Right atrium auricular region (tissue), 2 donors: ENCODE results near the gene IFNGR2. TPM values are rescaled to one million over a fixed set of nuclear protein-coding genes. Genes with fewer than 3 reads are reported as not detected.

Experiments used
- DNase-seq: peaks from one replicate; pipeline ENCODE4 v3.0.0-alpha.2; 2019; ENCODE audit warnings: low spot score
- H3K27ac ChIP-seq, 2 donors: fragments of 200-600 bp; sonication (generic); 1 replicate in 1 of 2; 2 replicates in 1 of 2; pipeline ENCODE4 v1.5.1; 2016 to 2019
- H3K27me3 ChIP-seq, 2 donors: fragments of 200-600 bp; sonication (generic); one replicate each; pipeline versions ENCODE4 v1.5.1 to v1.6.0; 2017 to 2019
- H3K36me3 ChIP-seq: fragments of 200-600 bp; sonication (generic); one replicate; pipeline ENCODE4 v1.5.1; 2016
- H3K4me1 ChIP-seq, 2 donors: fragments of 200-600 bp; sonication (generic); one replicate each; pipeline versions ENCODE4 v1.5.1 to v1.6.0; 2017 to 2019
- H3K4me3 ChIP-seq, 2 donors: fragments of 200-600 bp; sonication (generic); 1 replicate in 1 of 2; 2 replicates in 1 of 2; pipeline ENCODE4 v1.5.1; 2017 to 2019; ENCODE audit warnings: mild to moderate bottlenecking in 1 of 2, moderate library complexity in 1 of 2
- H3K9me3 ChIP-seq, 2 donors: fragments of 200-600 bp; sonication (generic); one replicate each; pipeline ENCODE4 v1.5.1; 2019
- total RNA-seq, 2 donors: library from RNA; depleted of rRNA; stranded (reverse); fragments of >200 nt; gene quantifications; one replicate each; pipeline ENCODE4 v1.1.0, GENCODE V29; 2016
- TF ChIP-seq, protein P1 (sequence below), 2 donors: fragments of 200-600 bp; sonication (generic); IDR thresholded peaks; one replicate each; pipeline ENCODE4 v1.5.1; 2019; ENCODE audit warnings: antibody characterized with exemption in 2 of 2

IFNGR2 gene
- total RNA-seq, 2 donors from 2014 or later: 40.2 to 47.3 TPM

DNA sequence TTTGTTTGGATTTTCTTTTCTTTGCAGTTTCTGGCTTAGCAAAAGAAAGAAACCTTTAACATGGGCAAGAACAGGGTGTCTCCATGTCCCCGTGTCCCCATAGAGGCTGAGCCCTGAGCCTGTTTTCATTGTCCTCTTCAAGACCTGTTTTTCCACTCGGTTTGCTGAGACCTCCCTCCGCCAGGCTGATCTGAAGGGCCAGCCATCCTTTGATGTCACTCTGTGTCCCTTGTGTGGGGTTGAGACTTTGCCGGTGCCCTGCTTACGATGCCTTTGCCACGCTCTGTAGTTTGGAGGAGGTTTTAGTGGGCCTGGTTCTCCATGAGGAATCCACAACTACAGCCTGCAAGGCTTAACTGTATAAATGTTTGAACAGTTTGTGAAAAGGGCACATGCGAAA is 23.8 kb downstream of the IFNGR2 start:
- no peak overlapping the region for H3K27ac ChIP-seq
- H3K4me1 ChIP-seq: peaks cover 0 to 4% of the 10 kb centered on the region in 2 donors
- no peak overlapping the region for H3K4me3 ChIP-seq
- TF ChIP-seq, protein P1, sequence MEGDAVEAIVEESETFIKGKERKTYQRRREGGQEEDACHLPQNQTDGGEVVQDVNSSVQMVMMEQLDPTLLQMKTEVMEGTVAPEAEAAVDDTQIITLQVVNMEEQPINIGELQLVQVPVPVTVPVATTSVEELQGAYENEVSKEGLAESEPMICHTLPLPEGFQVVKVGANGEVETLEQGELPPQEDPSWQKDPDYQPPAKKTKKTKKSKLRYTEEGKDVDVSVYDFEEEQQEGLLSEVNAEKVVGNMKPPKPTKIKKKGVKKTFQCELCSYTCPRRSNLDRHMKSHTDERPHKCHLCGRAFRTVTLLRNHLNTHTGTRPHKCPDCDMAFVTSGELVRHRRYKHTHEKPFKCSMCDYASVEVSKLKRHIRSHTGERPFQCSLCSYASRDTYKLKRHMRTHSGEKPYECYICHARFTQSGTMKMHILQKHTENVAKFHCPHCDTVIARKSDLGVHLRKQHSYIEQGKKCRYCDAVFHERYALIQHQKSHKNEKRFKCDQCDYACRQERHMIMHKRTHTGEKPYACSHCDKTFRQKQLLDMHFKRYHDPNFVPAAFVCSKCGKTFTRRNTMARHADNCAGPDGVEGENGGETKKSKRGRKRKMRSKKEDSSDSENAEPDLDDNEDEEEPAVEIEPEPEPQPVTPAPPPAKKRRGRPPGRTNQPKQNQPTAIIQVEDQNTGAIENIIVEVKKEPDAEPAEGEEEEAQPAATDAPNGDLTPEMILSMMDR (IDR thresholded peaks at IDR 0.05): no peak
- no peak for DNase-seq
- no peaks in the 10 kb centered on the region for H3K9me3 ChIP-seq
- no peaks in the 10 kb centered on the region for H3K27me3 ChIP-seq
- peaks cover 76% of the 10 kb centered on the region for H3K36me3 ChIP-seq

DNA sequence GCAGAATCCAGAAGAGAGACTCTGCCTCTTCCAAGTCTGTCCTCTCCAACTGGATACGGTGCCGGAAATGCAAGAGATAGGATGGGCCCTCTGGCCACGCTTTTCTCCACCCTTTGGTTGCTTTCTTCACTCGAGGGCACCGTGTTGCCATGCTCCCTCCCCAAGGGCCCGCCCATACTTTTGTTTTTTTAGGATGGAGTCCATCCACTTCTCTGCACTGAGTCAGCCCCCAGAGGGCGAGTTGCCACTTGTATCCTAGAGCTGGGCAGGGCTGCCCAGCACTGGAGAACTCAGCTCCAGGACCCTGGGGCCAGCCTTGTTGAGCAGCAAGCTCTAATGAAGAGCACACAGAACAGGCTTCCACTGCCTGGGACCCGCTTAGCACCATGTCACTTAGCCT is 25.5 kb downstream of the IFNGR2 start:
- Histone ChIP-seq H3K4me1 (peaks cover 0 to 5% of the 10 kb centered on the region in 2 donors), H3K27me3 (no peaks in the 10 kb centered on the region), H3K36me3 (peaks cover 83% of the 10 kb centered on the region), H3K27ac (no peak overlapping the region), H3K9me3 (no peaks in the 10 kb centered on the region), H3K4me3 (no peak overlapping the region)
- DNase-seq: no peak
- TF ChIP-seq, protein P1 (IDR thresholded peaks at IDR 0.05): no peak

DNA sequence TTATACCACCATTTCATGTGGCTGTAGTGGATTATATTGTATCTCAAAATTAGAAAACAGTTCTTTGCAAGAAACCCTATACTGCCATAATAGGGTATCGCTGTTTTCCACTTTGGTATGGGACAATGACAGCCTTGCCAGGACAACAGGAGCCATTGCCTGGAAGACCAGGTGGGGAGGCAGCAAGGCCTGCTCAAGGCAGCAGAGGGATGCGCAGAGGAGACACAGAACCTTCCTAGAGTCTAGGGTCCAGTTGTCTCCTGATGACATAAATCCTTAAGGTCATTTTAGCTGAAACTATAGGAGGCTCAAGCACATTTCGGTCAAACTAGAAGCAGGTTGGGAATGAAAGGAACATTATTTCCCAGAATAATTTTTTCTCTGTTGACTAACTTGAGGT is 27.6 kb downstream of the IFNGR2 start:
- peaks cover 79% of the 10 kb centered on the region for H3K36me3 ChIP-seq
- TF ChIP-seq, protein P1 (IDR thresholded peaks at IDR 0.05): no peak
- H3K4me1 ChIP-seq: peaks cover 0 to 22% of the 10 kb centered on the region in 2 donors
- no peak overlapping the region for H3K4me3 ChIP-seq
- no peaks in the 10 kb centered on the region for H3K27me3 ChIP-seq
- no peak overlapping the region for H3K27ac ChIP-seq
- no peak for DNase-seq
- no peaks in the 10 kb centered on the region for H3K9me3 ChIP-seq

DNA sequence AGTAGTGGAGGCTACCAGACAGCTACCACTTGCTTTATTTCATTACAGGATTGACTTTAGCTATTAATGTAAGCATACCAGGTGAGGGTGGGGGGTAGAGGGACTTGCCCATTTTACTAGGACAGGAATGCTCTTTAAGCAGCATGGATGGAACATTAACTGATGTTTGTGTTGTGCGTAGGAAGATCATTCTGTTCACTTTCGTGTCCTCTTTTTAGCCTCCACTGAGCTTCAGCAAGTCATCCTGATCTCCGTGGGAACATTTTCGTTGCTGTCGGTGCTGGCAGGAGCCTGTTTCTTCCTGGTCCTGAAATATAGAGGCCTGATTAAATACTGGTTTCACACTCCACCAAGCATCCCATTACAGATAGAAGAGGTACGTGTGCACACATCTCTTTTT is 29.3 kb downstream of the IFNGR2 start:
- DNase-seq: no peak
- Histone ChIP-seq H3K4me1 (peaks cover 0 to 22% of the 10 kb centered on the region in 2 donors), H3K27me3 (no peaks in the 10 kb centered on the region), H3K36me3 (peaks cover 79% of the 10 kb centered on the region), H3K9me3 (no peaks in the 10 kb centered on the region), H3K27ac (no peak overlapping the region), H3K4me3 (no peak overlapping the region)
- TF ChIP-seq, protein P1 (IDR thresholded peaks at IDR 0.05): no peak

DNA sequence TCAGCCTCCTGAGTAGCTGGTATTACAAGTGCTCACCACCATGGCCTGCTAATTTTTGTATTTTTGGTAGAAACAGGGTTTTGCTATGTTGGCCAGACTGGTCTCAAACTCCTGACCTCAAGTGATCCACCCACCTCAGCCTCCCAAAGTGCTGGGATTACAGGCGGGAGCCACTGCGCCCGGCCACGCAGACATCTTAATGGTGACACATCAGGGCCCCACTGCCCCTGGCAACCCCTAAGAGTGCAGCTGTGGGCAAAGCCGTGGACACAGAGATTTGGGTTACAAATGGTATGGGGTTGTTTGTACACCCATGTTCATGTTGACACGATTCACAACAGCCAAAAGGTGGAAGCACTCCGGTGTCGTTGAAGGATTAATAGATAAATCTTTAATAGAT is 29.8 kb downstream of the IFNGR2 start:
- H3K4me3 ChIP-seq: no peak overlapping the region
- H3K27ac ChIP-seq: peak overlapping the region in 1 of 2 donors; percentile 81
- H3K36me3 ChIP-seq: peaks cover 84% of the 10 kb centered on the region

More for the DNA sequence above, 29.8 kb downstream of the IFNGR2 start:
- H3K27me3 ChIP-seq: no peaks in the 10 kb centered on the region
- DNase-seq: no peak
- TF ChIP-seq, protein P1 (IDR thresholded peaks at IDR 0.05): no peak
- H3K9me3 ChIP-seq: no peaks in the 10 kb centered on the region
- H3K4me1 ChIP-seq: peaks cover 0 to 22% of the 10 kb centered on the region in 2 donors
